HepG2 (cell line): ENCODE data around the gene CEL. TPM values are rescaled to one million over a fixed set of nuclear protein-coding genes. Genes with fewer than 3 reads are reported as not detected.

Experiments
- ATAC-seq: fragments of 200-7000 bp; cut with Tn5 transposase; 3 replicates; pipeline ENCODE4 v1.9.1; 2020; ENCODE audit warnings: mild to moderate bottlenecking, moderate library complexity
- BruUV-seq: library from RNA; stranded (reverse); fragments of 400-500 nt; replicated peaks from 2 replicates; lab custom pipeline; 2021; lab: Mats Ljungman, UMichigan
- CTCF ChIA-PET: fragments of 300-600 bp; formaldehyde crosslinking; extraction: SDS; loops from one replicate; lab custom pipeline; 2021; ENCODE audit warnings: low total read pairs, inconsistent platforms, low intra/inter-chr PET ratio; lab: Yijun Ruan, JAX
- POLR2A ChIA-PET: fragments of 350-600 bp; sonication (Branson Sonifier 250); formaldehyde crosslinking; loops from one replicate; lab custom pipeline; 2020; ENCODE audit warnings: antibody characterized with exemption, inconsistent platforms; lab: Yijun Ruan, JAX
- DNase-seq: peaks from one replicate; pipeline ENCODE4 v3.0.0-alpha.2; 2015; ENCODE audit warnings: low spot score
- FAIRE-seq: peaks from 3 replicates; lab custom pipeline; 2011; peaks lifted over from hg19 to GRCh38; lab: Jason Lieb, UNC
- H2AFZ ChIP-seq: one replicate; pipeline ENCODE4 v1.6.1; 2011; ENCODE audit warnings: low read length, inconsistent platforms
- H3K27ac ChIP-seq: fragments of 300-600 bp; 3 replicates; pipeline ENCODE4 v1.8.0; 2011; ENCODE audit warnings: mixed run types, mild to moderate bottlenecking, mixed read lengths, low read length, inconsistent platforms; ENCODE audit not compliant: insufficient read depth; ENCODE audit errors: extremely low read length
- H3K27me3 ChIP-seq, 2 experiments: fragments of 200-600 bp in 1 of 2; 2 replicates in 1 of 2; 3 replicates in 1 of 2; pipeline versions ENCODE4 v1.6.0 to v1.8.0; 2011; ENCODE audit warnings: low read length in 2 of 2, mild to moderate bottlenecking in 2 of 2, moderate library complexity in 2 of 2, inconsistent platforms in 1 of 2; ENCODE audit not compliant: insufficient read depth in 2 of 2, control insufficient read depth in 1 of 2
- H3K36me3 ChIP-seq, 2 experiments: fragments of 200-600 bp in 1 of 2; replicated peaks in 1 of 2; 2 replicates in 1 of 2; 3 replicates in 1 of 2; pipeline versions ENCODE4 v1.5.1 to v1.8.0; 2011; ENCODE audit warnings: low read length in 2 of 2, inconsistent platforms in 1 of 2; ENCODE audit not compliant: insufficient read depth in 2 of 2, control insufficient read depth in 1 of 2
- H3K4me1 ChIP-seq: 2 replicates; pipeline ENCODE4 v1.5.1; 2012; ENCODE audit warnings: low read length, inconsistent platforms; ENCODE audit not compliant: insufficient read depth
- H3K4me2 ChIP-seq: 2 replicates; pipeline ENCODE4 v1.6.0; 2011; ENCODE audit warnings: low read depth, low read length, inconsistent platforms
- H3K4me3 ChIP-seq, 3 experiments: fragments of 200-600 bp in 1 of 3; sonication (generic), shearing (Covaris generic) in 1 of 3; replicated peaks in 1 of 3; 2 replicates each; pipeline ENCODE4 v1.5.1; 2011 to 2016; ENCODE audit warnings: low read length in 3 of 3, inconsistent platforms in 2 of 3, low read depth in 2 of 3, mild to moderate bottlenecking in 2 of 3, control low read depth in 1 of 3, mixed read lengths in 1 of 3; ENCODE audit not compliant: insufficient read depth in 1 of 3
- H3K79me2 ChIP-seq: one replicate; pipeline ENCODE4 v1.6.1; 2011; ENCODE audit warnings: low read length, inconsistent platforms; ENCODE audit not compliant: insufficient read depth
- H3K9ac ChIP-seq: 2 replicates; pipeline ENCODE4 v1.6.0; 2011; ENCODE audit warnings: mild to moderate bottlenecking, low read depth, low read length, inconsistent platforms; ENCODE audit not compliant: insufficient read depth
- H3K9me3 ChIP-seq: 2 replicates; pipeline ENCODE4 v1.5.1; 2012; ENCODE audit warnings: mild to moderate bottlenecking, low read length
- H4K20me1 ChIP-seq: 2 replicates; pipeline ENCODE4 v1.6.0; 2011; ENCODE audit warnings: inconsistent platforms, mild to moderate bottlenecking, low read length, moderate library complexity; ENCODE audit not compliant: insufficient read depth
- CHD4 ChIP-seq: fragments of 200-600 bp; sonication (generic); IDR thresholded peaks from 2 replicates; pipeline ENCODE4 v1.7.0; 2017; ENCODE audit warnings: mild to moderate bottlenecking, low read length, borderline replicate concordance
- DZIP1 ChIP-seq: sonication (generic); formaldehyde crosslinking; IDR thresholded peaks from 2 replicates; pipeline ENCODE4 v1.5.0; 2020; ENCODE audit warnings: mild to moderate bottlenecking, missing genetic modification reagents
- FOXK2 ChIP-seq: fragments of 450-650 bp; IDR thresholded peaks from 2 replicates; pipeline ENCODE4 v1.6.1; 2016
- KAT7 ChIP-seq: IDR thresholded peaks from 2 replicates; pipeline ENCODE4 v1.6.1; 2018; ENCODE audit warnings: borderline replicate concordance, missing compliant biosample characterization
- MIER3 ChIP-seq: IDR thresholded peaks from 2 replicates; pipeline ENCODE4 v1.6.1; 2016; ENCODE audit warnings: missing compliant biosample characterization, borderline replicate concordance
- NCOA1 ChIP-seq: sonication (generic); formaldehyde crosslinking; IDR thresholded peaks from 2 replicates; pipeline ENCODE4 v1.9.0; 2021; ENCODE audit warnings: missing genetic modification reagents
- PHF8 ChIP-seq: sonication (generic); formaldehyde crosslinking; IDR thresholded peaks from 2 replicates; pipeline ENCODE4 v1.5.0; 2020; ENCODE audit warnings: missing genetic modification reagents
- SMARCE1 ChIP-seq: fragments of 450-650 bp; IDR thresholded peaks from 2 replicates; pipeline ENCODE4 v1.6.1; 2017; ENCODE audit warnings: borderline replicate concordance
- SRSF4 ChIP-seq: fragments of 200-400 bp; formaldehyde crosslinking; IDR thresholded peaks from one replicate; pipeline ENCODE4 v1.6.1; 2018; ENCODE audit warnings: mild to moderate bottlenecking, low read depth, low read length, moderate library complexity; ENCODE audit not compliant: poor library complexity, severe bottlenecking
- TAF1 ChIP-seq: sonication (generic); formaldehyde crosslinking; IDR thresholded peaks from 2 replicates; pipeline ENCODE4 v1.4.0; 2020; ENCODE audit warnings: missing genetic modification reagents
- TAF15 ChIP-seq: fragments of 200-400 bp; formaldehyde crosslinking; IDR thresholded peaks from one replicate; pipeline ENCODE4 v1.6.1; 2018; ENCODE audit warnings: mild to moderate bottlenecking, low read depth, low read length; ENCODE audit not compliant: poor library complexity, severe bottlenecking
- TBP ChIP-seq: sonication (generic); formaldehyde crosslinking; IDR thresholded peaks from 2 replicates; pipeline ENCODE4 v1.5.0; 2020; ENCODE audit warnings: missing genetic modification reagents
- YY1 ChIP-seq: IDR thresholded peaks from 2 replicates; pipeline ENCODE4 v1.6.1; 2011; ENCODE audit warnings: low read length, low read depth, moderate library complexity, mild to moderate bottlenecking; ENCODE audit not compliant: insufficient read depth, insufficient replicate concordance
- ZC3H4 ChIP-seq: sonication (generic); formaldehyde crosslinking; IDR thresholded peaks from 2 replicates; pipeline ENCODE4 v1.4.0; 2020; ENCODE audit warnings: missing genetic modification reagents, borderline replicate concordance
- ZKSCAN1 ChIP-seq: fragments of 150-350 bp; IDR thresholded peaks from 2 replicates; pipeline ENCODE4 v1.6.1; 2014; ENCODE audit warnings: low read length
- ZNF160 ChIP-seq: sonication (generic); formaldehyde crosslinking; IDR thresholded peaks from 2 replicates; pipeline ENCODE4 v1.8.0; 2022; ENCODE audit warnings: mild to moderate bottlenecking, inconsistent platforms, missing genetic modification reagents
- ZSCAN29 ChIP-seq: sonication (generic); formaldehyde crosslinking; conservative IDR thresholded peaks from 2 replicates; pipeline ENCODE4 v1.4.0; 2020; ENCODE audit warnings: mild to moderate bottlenecking, missing genetic modification reagents
- WGBS: methylation state at CpG from one replicate; pipeline ENCODE4 v1.1.6; 2017; ENCODE audit warnings: low lambda C conversion rate; 5-methylcytosine and 5-hydroxymethylcytosine counted together
- in situ Hi-C: cut with HindIII; loops from 2 replicates; pipeline ENCODE4 v1.10.0; 2017; ENCODE audit warnings: low pct_unique_long_range_greater_than_20kb; ENCODE audit not compliant: extremely low pct_ligation_motif_present
- intact Hi-C: fragments of 100-400 bp; cut with micrococcal nuclease; formaldehyde crosslinking; loops from one replicate; pipeline ENCODE4 v1.10.0; 2022; ENCODE audit not compliant: unreplicated experiment
- polyA plus RNA-seq, 8 experiments: library from polyadenylated mRNA; depleted of rRNA in 3 of 8; stranded (reverse) in 7 of 8; unstranded in 1 of 8; fragments of >200 nt; fragmentation: Illumina TruSeq in 4 of 8; extraction: Trizol in 4 of 8; gene quantifications; 2 replicates each; pipeline versions ENCODE4 v1.2.1 to v1.2.3, GENCODE V29; 2011 to 2016; ENCODE audit warnings: low read depth in 4 of 8, missing spikeins in 1 of 8, mixed read lengths in 1 of 8; ENCODE audit not compliant: insufficient read depth in 1 of 8
- total RNA-seq, 5 experiments: library from RNA; depleted of rRNA; stranded (reverse); fragments of >200 nt; fragmentation: Illumina TruSeq; extraction: Trizol; gene quantifications; 2 replicates each; pipeline ENCODE4 v1.2.3, GENCODE V29; 2016; ENCODE audit warnings: low read depth in 1 of 5
- TF ChIP-seq, protein P1 (sequence below): sonication (generic); formaldehyde crosslinking; IDR thresholded peaks from 2 replicates; pipeline ENCODE4 v1.5.0; 2020; ENCODE audit warnings: missing genetic modification reagents
- TF ChIP-seq, protein P2 (sequence below): sonication (generic); formaldehyde crosslinking; IDR thresholded peaks from 2 replicates; pipeline ENCODE4 v1.4.0; 2020; ENCODE audit warnings: mild to moderate bottlenecking, low read depth, missing genetic modification reagents

The CEL gene
- total and polyA plus RNA-seq, 2 of the 13 experiments (the other 11 are each of a cell fraction or from before 2014, with no cell fraction given), result 0.63 to 1.5 TPM

- Histone ChIP-seq H3K4me1 (no peaks in the 10 kb centered on the region), H3K9ac (no peak overlapping the region), H3K4me3 (no peak overlapping the region), H3K4me2 (no peak overlapping the region), H3K36me3 (peaks cover 28 to 56% of the 10 kb centered on the region in 2 experiments), H4K20me1 (0 out of 2 replicates have a peak, but pooled peaks cover 3% of the 10 kb centered on the region), H2AFZ (no peak overlapping the region), H3K79me2 (peaks cover 22% of the 10 kb centered on the region), H3K27me3 (no peaks in the 10 kb centered on the region), H3K27ac (no peak overlapping the region), H3K9me3 (no peaks in the 10 kb centered on the region)
- BruUV-seq, result no TSS peak
- in situ Hi-C loops, result loop anchor here (10.0 kb wide), 1 partner anchor 103 kb away; no protein-coding TSS in a partner anchor
- intact Hi-C loops, result loop anchor here (5.0 kb wide), 1 partner anchor 105 kb away; no protein-coding TSS in a partner anchor
- FAIRE-seq, result no peak
- DNase-seq, result no peak
- CTCF ChIA-PET, result no interaction called here
- TF ChIP-seq FOXK2 (no peak), ZSCAN29 (CRISPR knock-in tag) (no peak), SRSF4 (no peak), DZIP1 (CRISPR knock-in tag) (no peak), SMARCE1 (no peak), ZC3H4 (CRISPR knock-in tag) (no peak), TAF15 (no peak), YY1 (no peak), KAT7 (CRISPR knock-in tag) (no peak), CHD4 (no peak), PHF8 (no peak), ZNF160 (CRISPR knock-in tag) (no peak), TBP (CRISPR knock-in tag) (no peak), TAF1 (CRISPR knock-in tag) (no peak), NCOA1 (CRISPR knock-in tag) (no peak), ZKSCAN1 (no peak), MIER3 (no peak)
- TF ChIP-seq, protein P1, sequence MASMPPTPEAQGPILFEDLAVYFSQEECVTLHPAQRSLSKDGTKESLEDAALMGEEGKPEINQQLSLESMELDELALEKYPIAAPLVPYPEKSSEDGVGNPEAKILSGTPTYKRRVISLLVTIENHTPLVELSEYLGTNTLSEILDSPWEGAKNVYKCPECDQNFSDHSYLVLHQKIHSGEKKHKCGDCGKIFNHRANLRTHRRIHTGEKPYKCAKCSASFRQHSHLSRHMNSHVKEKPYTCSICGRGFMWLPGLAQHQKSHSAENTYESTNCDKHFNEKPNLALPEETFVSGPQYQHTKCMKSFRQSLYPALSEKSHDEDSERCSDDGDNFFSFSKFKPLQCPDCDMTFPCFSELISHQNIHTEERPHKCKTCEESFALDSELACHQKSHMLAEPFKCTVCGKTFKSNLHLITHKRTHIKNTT, result no peak
- TF ChIP-seq, protein P2, sequence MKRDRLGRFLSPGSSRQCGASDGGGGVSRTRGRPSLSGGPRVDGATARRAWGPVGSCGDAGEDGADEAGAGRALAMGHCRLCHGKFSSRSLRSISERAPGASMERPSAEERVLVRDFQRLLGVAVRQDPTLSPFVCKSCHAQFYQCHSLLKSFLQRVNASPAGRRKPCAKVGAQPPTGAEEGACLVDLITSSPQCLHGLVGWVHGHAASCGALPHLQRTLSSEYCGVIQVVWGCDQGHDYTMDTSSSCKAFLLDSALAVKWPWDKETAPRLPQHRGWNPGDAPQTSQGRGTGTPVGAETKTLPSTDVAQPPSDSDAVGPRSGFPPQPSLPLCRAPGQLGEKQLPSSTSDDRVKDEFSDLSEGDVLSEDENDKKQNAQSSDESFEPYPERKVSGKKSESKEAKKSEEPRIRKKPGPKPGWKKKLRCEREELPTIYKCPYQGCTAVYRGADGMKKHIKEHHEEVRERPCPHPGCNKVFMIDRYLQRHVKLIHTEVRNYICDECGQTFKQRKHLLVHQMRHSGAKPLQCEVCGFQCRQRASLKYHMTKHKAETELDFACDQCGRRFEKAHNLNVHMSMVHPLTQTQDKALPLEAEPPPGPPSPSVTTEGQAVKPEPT, result no peak
- 100% methylated on average over 8 of the region's 9 CpGs for WGBS
- no peak for ATAC-seq
- POLR2A ChIA-PET, result interaction anchor here (0.9 kb wide), 1 partner anchor 12 kb away, joined by 3 read pairs; the partner anchor contains the start of gene GTF3C5
Observed at GRCh38 chr9:133041958-133042357, 19.8 kb upstream of the CEL start.
